HepG2 (cell line): ENCODE results near the gene RSBN1. TPM values are rescaled to one million over a fixed set of nuclear protein-coding genes. Genes with fewer than 3 reads are reported as not detected.

Source experiments
- FOSL1 ChIP-seq: sonication (generic); formaldehyde crosslinking; IDR thresholded peaks from 2 replicates; pipeline ENCODE4 v1.9.0; 2021; ENCODE audit warnings: missing genetic modification reagents, borderline replicate concordance
- MATR3 ChIP-seq: sonication (generic); formaldehyde crosslinking; IDR thresholded peaks from 2 replicates; pipeline ENCODE4 v1.4.0; 2020; ENCODE audit warnings: missing genetic modification reagents
- SNAI1 ChIP-seq: sonication (generic); formaldehyde crosslinking; IDR thresholded peaks from 2 replicates; pipeline ENCODE4 v1.5.0; 2020; ENCODE audit warnings: mild to moderate bottlenecking, missing genetic modification reagents, borderline replicate concordance
- ZKSCAN1 ChIP-seq: fragments of 150-350 bp; IDR thresholded peaks from 2 replicates; pipeline ENCODE4 v1.6.1; 2014; ENCODE audit warnings: low read length
- ZNF253 ChIP-seq: sonication (generic); formaldehyde crosslinking; IDR thresholded peaks from 2 replicates; pipeline ENCODE4 v1.8.0; 2022; ENCODE audit warnings: mild to moderate bottlenecking, missing genetic modification reagents, borderline replicate concordance
- ZNF343 ChIP-seq: sonication (generic); formaldehyde crosslinking; IDR thresholded peaks from 2 replicates; pipeline ENCODE4 v1.4.0; 2020; ENCODE audit warnings: mild to moderate bottlenecking, missing genetic modification reagents
- polyA plus RNA-seq, 8 experiments: library from polyadenylated mRNA; depleted of rRNA in 3 of 8; stranded (reverse) in 7 of 8; unstranded in 1 of 8; fragments of >200 nt; fragmentation: Illumina TruSeq in 4 of 8; extraction: Trizol in 4 of 8; gene quantifications; 2 replicates each; pipeline versions ENCODE4 v1.2.1 to v1.2.3, GENCODE V29; 2011 to 2016; ENCODE audit warnings: low read depth in 4 of 8, missing spikeins in 1 of 8, mixed read lengths in 1 of 8; ENCODE audit not compliant: insufficient read depth in 1 of 8
- total RNA-seq, 5 experiments: library from RNA; depleted of rRNA; stranded (reverse); fragments of >200 nt; fragmentation: Illumina TruSeq; extraction: Trizol; gene quantifications; 2 replicates each; pipeline ENCODE4 v1.2.3, GENCODE V29; 2016; ENCODE audit warnings: low read depth in 1 of 5
- TF ChIP-seq, protein P1 (sequence below): sonication (generic); formaldehyde crosslinking; IDR thresholded peaks from 2 replicates; pipeline ENCODE4 v1.5.0; 2020; ENCODE audit warnings: missing genetic modification reagents
- TF ChIP-seq, protein P2 (sequence below): sonication (generic); formaldehyde crosslinking; IDR thresholded peaks from 2 replicates; pipeline ENCODE4 v1.4.0; 2020; ENCODE audit warnings: missing genetic modification reagents
- TF ChIP-seq, protein P3 (sequence below): sonication (generic); formaldehyde crosslinking; IDR thresholded peaks from 2 replicates; pipeline ENCODE4 v1.5.0; 2020; ENCODE audit warnings: mild to moderate bottlenecking, missing genetic modification reagents, moderate library complexity

The RSBN1 gene
- total and polyA plus RNA-seq, 2 of the 13 experiments (the other 11 are each of a cell fraction or from before 2014, with no cell fraction given): 8.3 to 10.4 TPM

DNA sequence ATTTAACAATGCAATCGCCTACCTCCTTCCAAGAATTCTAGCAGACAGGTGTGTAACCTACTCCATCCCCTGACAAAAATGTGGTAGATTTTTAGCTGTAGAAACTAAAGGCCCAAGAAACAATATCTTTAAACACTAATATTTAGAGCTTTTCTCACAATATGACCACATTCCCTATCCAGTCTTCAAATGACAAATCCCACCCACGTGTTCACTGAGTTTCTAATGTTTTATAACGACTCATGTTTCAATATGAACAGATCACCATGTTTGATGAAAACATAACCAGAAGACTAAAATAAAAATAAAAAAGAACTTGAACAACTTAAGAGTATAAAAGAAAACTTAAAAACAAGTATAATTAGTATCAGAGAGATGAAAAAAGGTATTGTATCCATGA, 24.6 kb downstream of the RSBN1 start (continued):
- TF ChIP-seq FOSL1: no peak
- TF ChIP-seq, protein P1, sequence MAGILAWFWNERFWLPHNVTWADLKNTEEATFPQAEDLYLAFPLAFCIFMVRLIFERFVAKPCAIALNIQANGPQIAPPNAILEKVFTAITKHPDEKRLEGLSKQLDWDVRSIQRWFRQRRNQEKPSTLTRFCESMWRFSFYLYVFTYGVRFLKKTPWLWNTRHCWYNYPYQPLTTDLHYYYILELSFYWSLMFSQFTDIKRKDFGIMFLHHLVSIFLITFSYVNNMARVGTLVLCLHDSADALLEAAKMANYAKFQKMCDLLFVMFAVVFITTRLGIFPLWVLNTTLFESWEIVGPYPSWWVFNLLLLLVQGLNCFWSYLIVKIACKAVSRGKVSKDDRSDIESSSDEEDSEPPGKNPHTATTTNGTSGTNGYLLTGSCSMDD (CRISPR knock-in tag): no peak
- no peak for TF ChIP-seq ZKSCAN1
- TF ChIP-seq ZNF253 (CRISPR knock-in tag): no peak
- no peak for TF ChIP-seq MATR3 (CRISPR knock-in tag)
- TF ChIP-seq ZNF343 (CRISPR knock-in tag): no peak
- no peak for TF ChIP-seq SNAI1 (CRISPR knock-in tag)
- TF ChIP-seq, protein P2, sequence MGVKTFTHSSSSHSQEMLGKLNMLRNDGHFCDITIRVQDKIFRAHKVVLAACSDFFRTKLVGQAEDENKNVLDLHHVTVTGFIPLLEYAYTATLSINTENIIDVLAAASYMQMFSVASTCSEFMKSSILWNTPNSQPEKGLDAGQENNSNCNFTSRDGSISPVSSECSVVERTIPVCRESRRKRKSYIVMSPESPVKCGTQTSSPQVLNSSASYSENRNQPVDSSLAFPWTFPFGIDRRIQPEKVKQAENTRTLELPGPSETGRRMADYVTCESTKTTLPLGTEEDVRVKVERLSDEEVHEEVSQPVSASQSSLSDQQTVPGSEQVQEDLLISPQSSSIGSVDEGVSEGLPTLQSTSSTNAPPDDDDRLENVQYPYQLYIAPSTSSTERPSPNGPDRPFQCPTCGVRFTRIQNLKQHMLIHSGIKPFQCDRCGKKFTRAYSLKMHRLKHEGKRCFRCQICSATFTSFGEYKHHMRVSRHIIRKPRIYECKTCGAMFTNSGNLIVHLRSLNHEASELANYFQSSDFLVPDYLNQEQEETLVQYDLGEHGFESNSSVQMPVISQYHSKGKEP (CRISPR knock-in tag): no peak
- TF ChIP-seq, protein P3, sequence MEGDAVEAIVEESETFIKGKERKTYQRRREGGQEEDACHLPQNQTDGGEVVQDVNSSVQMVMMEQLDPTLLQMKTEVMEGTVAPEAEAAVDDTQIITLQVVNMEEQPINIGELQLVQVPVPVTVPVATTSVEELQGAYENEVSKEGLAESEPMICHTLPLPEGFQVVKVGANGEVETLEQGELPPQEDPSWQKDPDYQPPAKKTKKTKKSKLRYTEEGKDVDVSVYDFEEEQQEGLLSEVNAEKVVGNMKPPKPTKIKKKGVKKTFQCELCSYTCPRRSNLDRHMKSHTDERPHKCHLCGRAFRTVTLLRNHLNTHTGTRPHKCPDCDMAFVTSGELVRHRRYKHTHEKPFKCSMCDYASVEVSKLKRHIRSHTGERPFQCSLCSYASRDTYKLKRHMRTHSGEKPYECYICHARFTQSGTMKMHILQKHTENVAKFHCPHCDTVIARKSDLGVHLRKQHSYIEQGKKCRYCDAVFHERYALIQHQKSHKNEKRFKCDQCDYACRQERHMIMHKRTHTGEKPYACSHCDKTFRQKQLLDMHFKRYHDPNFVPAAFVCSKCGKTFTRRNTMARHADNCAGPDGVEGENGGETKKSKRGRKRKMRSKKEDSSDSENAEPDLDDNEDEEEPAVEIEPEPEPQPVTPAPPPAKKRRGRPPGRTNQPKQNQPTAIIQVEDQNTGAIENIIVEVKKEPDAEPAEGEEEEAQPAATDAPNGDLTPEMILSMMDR (CRISPR knock-in tag): no peak
